ENCODE data around the gene METTL4. TPM values are rescaled to one million over a fixed set of nuclear protein-coding genes. Genes with fewer than 3 reads are reported as not detected.

The METTL4 gene
- total RNA-seq, 1 donor from 2014 or later: 13.8 TPM

DNA sequence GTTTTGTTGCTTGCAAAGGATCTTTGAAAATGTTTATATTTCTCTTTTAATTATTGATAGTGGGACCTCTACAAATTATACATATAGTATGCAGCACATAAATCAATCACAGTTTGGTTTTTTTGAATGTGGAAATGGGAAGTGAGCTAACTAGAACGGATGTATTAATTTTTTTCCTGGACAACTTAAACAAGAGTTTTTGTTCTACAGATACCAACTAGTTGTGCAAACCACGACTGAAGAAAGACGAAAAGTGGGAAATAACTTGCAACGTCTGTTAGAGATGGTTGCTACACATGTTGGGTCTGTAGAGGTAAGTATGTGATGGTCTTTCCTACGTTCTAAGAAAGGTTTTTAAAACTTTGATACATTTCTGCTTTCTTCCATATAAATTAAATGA is 39.2 kb upstream of the METTL4 start:
- peaks cover 7% of the 10 kb centered on the region for H3K36me3 Mint-ChIP-seq (ENCODE audit: low read depth, unreplicated experiment)
- no peak overlapping the region for H3K4me3 Mint-ChIP-seq (ENCODE audit: unreplicated experiment)
- H3K27me3 Mint-ChIP-seq (ENCODE audit: unreplicated experiment): no peaks in the 10 kb centered on the region
- H3K27ac Mint-ChIP-seq (ENCODE audit: unreplicated experiment): no peak overlapping the region
- H3K4me1 Mint-ChIP-seq (ENCODE audit: unreplicated experiment): no peaks in the 10 kb centered on the region
- H3K9me3 Mint-ChIP-seq (ENCODE audit: unreplicated experiment): no peaks in the 10 kb centered on the region
- TF ChIP-seq, protein P1, sequence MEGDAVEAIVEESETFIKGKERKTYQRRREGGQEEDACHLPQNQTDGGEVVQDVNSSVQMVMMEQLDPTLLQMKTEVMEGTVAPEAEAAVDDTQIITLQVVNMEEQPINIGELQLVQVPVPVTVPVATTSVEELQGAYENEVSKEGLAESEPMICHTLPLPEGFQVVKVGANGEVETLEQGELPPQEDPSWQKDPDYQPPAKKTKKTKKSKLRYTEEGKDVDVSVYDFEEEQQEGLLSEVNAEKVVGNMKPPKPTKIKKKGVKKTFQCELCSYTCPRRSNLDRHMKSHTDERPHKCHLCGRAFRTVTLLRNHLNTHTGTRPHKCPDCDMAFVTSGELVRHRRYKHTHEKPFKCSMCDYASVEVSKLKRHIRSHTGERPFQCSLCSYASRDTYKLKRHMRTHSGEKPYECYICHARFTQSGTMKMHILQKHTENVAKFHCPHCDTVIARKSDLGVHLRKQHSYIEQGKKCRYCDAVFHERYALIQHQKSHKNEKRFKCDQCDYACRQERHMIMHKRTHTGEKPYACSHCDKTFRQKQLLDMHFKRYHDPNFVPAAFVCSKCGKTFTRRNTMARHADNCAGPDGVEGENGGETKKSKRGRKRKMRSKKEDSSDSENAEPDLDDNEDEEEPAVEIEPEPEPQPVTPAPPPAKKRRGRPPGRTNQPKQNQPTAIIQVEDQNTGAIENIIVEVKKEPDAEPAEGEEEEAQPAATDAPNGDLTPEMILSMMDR (IDR thresholded peaks at IDR 0.05; ENCODE audit: unreplicated experiment): no peak
- no peak for DNase-seq (ENCODE audit: low spot score)

GRCh38 chr18:2609604-2610003 is 38.3 kb upstream of the METTL4 start:
- Mint-ChIP-seq H3K9me3 (ENCODE audit: unreplicated experiment) (no peaks in the 10 kb centered on the region), H3K27me3 (ENCODE audit: unreplicated experiment) (no peaks in the 10 kb centered on the region)

DNA sequence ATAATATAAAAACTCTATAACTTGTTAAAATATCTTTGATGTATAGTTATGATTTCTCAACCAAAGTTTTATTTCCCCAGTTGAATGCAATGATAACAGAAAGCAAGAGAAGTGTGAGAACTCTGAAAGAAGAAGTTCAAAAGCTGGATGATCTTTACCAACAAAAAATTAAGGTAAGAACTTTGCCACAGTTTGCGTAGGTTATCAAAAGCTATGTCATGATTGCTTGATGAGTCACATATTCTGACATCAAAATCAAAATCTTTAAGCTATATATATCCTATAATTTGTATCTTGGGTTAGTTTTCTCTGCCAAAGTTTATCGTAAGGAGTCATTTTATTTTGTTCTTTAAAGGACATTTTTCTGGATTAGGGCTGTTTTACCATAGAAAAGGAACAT is 35.0 kb upstream of the METTL4 start:
- Mint-ChIP-seq H3K36me3 (ENCODE audit: low read depth, unreplicated experiment) (no peaks in the 10 kb centered on the region), H3K4me1 (ENCODE audit: unreplicated experiment) (no peaks in the 10 kb centered on the region), H3K27ac (ENCODE audit: unreplicated experiment) (no peak overlapping the region), H3K4me3 (ENCODE audit: unreplicated experiment) (no peak overlapping the region), H3K27me3 (ENCODE audit: unreplicated experiment) (no peaks in the 10 kb centered on the region), H3K9me3 (ENCODE audit: unreplicated experiment) (no peaks in the 10 kb centered on the region)
- TF ChIP-seq, protein P1 (IDR thresholded peaks at IDR 0.05; ENCODE audit: unreplicated experiment): no peak
- no peak for DNase-seq (ENCODE audit: low spot score)

More at GRCh38 chr18:2609604-2610003, 38.3 kb upstream of the METTL4 start:
- Mint-ChIP-seq H3K27ac (ENCODE audit: unreplicated experiment) (no peak overlapping the region), H3K4me3 (ENCODE audit: unreplicated experiment) (no peak overlapping the region), H3K36me3 (ENCODE audit: low read depth, unreplicated experiment) (peaks cover under 1% of the 10 kb centered on the region), H3K4me1 (ENCODE audit: unreplicated experiment) (no peaks in the 10 kb centered on the region)
- DNase-seq (ENCODE audit: low spot score): no peak
- TF ChIP-seq, protein P1 (IDR thresholded peaks at IDR 0.05; ENCODE audit: unreplicated experiment): no peak

GRCh38 chr18:2602844-2603243 is 31.5 kb upstream of the METTL4 start:
- Mint-ChIP-seq H3K4me3 (ENCODE audit: unreplicated experiment) (no peak overlapping the region), H3K4me1 (ENCODE audit: unreplicated experiment) (no peaks in the 10 kb centered on the region), H3K9me3 (ENCODE audit: unreplicated experiment) (no peaks in the 10 kb centered on the region), H3K27ac (ENCODE audit: unreplicated experiment) (no peak overlapping the region), H3K27me3 (ENCODE audit: unreplicated experiment) (no peaks in the 10 kb centered on the region), H3K36me3 (ENCODE audit: low read depth, unreplicated experiment) (no peaks in the 10 kb centered on the region)
- TF ChIP-seq, protein P1 (IDR thresholded peaks at IDR 0.05; ENCODE audit: unreplicated experiment): no peak
- no peak for DNase-seq (ENCODE audit: low spot score)

DNA sequence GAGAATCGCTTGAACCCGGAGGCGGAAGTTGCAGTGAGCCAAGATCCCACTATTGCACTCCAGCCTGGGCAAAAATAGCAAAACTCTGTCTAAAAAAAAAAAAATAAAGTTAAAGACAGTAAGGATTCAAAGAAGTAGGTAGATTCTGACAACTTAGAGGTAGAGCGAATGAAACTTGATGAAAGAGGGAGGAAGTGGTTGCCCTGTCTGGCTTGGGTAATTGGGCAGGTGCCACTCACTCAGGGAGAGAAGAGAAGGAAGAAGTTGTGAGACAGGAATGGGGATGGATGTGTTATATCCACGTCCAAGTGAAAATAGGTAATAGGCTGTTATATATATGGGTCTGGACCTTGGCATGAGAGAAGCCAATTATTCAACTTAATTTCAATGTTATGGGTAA is 26.3 kb upstream of the METTL4 start:
- H3K36me3 Mint-ChIP-seq (ENCODE audit: low read depth, unreplicated experiment): peaks cover 4% of the 10 kb centered on the region
- no peaks in the 10 kb centered on the region for H3K27me3 Mint-ChIP-seq (ENCODE audit: unreplicated experiment)
- no peak overlapping the region for H3K27ac Mint-ChIP-seq (ENCODE audit: unreplicated experiment)

More for the DNA sequence above, 26.3 kb upstream of the METTL4 start:
- TF ChIP-seq, protein P1 (IDR thresholded peaks at IDR 0.05; ENCODE audit: unreplicated experiment): no peak
- Mint-ChIP-seq H3K9me3 (ENCODE audit: unreplicated experiment) (no peaks in the 10 kb centered on the region), H3K4me1 (ENCODE audit: unreplicated experiment) (no peaks in the 10 kb centered on the region), H3K4me3 (ENCODE audit: unreplicated experiment) (no peak overlapping the region)
- no peak for DNase-seq (ENCODE audit: low spot score)
